ENCODE results near the gene TLE2.
"Not testable (repeated sequence)": the region's sequence is repeated elsewhere in the genome, so short reads cannot be mapped to it uniquely, and the experiment has no call there.

The TLE2 gene

DNA sequence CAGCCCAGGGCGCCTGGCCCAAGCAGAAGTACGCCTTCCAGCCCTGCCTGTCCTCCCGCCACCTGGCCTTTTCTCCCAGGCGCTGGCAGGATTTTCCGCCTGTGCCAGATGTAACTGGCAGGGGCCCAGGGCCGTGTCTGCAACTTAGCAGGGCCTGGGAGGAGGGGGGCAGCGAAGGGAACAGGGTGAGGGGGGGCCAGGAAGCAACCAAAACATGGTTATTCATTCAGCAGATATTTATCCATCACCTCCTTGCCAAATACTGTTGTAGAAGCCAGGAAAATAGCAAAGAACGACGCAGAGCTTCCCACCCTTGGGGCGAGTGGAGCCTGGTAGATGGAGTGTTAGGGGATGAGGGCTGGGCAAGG, 46.1 kb downstream of the TLE2 start:
- DNase-seq (ENCODE audit: low read depth): peak; percentile 84

DNA sequence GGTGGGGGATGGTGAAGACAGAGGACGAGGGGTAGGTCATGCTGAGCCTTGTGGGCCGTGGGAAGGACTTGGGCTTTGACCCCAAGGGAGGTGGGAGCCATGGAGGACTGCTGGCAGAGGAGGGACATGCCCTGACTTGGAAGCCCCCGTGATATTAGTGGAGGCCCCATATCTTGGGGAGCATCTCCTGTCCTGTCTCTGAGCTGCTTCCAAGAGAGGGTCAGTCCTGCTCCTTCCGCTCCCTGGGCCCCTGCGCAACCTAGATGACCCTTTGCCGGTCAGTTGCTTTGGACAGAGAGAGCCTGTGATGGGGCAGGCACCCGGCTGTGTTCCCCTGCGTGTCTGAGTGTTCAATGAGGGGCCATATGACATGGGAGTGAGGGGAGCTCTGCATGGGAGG, 46.5 kb downstream of the TLE2 start:
- DNase-seq (ENCODE audit: low read depth): no peak

- DNase-seq (ENCODE audit: low read depth): no peak
These were observed 47.2 kb downstream of the TLE2 start for GRCh38 chr19:2981898-2982297.

- no peak for DNase-seq (ENCODE audit: low read depth)
These were observed 50.3 kb downstream of the TLE2 start for GRCh38 chr19:2978772-2979171.

- no peak for DNase-seq (ENCODE audit: low read depth)
These were observed 50.8 kb downstream of the TLE2 start for GRCh38 chr19:2978166-2978767.

DNA sequence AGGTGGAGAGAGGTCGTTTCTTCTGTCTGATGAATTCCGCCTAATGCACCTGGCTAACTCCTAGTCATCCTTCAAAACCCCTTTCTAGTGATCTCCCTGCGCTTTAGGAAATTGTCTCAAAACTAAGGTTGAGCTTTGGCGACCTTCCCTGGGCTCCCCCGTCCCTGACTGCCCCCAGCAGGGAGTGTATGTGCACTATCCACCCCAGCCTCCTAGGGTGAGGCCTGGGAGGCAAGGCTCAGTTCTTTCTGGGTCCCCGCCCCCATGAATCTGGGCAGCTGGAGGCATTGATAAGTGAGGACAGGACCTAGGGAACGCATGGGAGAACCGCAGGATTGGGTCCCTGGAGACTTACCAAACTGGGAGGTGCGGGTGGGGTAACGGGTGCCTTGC, 51.3 kb downstream of the TLE2 start:
- no peak for DNase-seq (ENCODE audit: low read depth)

GRCh38 chr19:2977001-2977745, 51.9 kb downstream of the TLE2 start, which contains the start of gene TLE6:
Gene TLE6 (plus strand): TSS chr19:2977564. CDS start chr19:2978234, 670 bp downstream.
- DNase-seq (ENCODE audit: low read depth): peak; percentile 90

GRCh38 chr19:2976609-2977000, 52.5 kb downstream of the TLE2 start:
- no peak for DNase-seq (ENCODE audit: low read depth)

- DNase-seq (ENCODE audit: low read depth): no peak
These were observed 54.6 kb downstream of the TLE2 start for GRCh38 chr19:2974342-2975041.

DNA sequence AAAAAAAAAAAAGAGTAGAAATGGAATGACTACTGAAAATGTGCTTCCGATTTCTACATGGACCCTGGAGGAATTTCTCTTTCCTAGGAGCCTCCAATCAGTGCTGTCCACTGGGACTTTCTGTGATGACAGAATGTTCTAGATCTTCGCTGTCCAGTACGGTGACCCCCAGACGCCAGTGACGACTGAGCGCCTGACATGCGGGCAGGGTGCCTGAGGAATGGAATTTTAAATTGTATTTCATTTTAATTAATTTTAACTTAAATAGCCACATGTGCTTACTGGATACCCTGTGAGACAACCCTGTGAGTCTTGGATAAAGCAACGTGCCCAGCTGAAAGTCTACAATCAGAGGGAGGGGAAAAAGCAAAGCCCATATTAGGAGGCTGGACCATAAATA, 55.9 kb downstream of the TLE2 start:
- no peak for DNase-seq (ENCODE audit: low read depth)

- peak; percentile 63 for DNase-seq (ENCODE audit: low read depth)
These were observed 58.8 kb downstream of the TLE2 start for GRCh38 chr19:2970201-2970835.

DNA sequence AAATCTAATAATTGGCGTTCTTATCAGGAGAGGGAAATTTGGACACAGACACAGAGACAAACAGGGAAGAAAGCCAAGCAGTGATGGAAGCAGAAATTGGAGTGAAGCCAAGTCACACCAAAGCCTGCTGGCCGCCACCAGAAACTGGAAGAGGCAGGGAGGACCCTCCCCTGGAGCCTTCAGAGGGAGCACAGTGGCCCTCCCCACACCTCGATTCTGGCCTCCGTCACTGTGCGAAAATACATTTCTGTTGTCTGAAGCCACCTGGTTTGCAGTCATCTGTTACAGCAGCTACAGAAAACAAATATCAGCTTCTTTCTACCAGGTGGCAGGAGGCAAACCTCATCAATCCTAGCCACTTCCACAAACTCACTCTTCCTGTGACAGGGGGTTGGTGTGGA, 60.0 kb downstream of the TLE2 start:
- no peak for DNase-seq (ENCODE audit: low read depth)

DNA sequence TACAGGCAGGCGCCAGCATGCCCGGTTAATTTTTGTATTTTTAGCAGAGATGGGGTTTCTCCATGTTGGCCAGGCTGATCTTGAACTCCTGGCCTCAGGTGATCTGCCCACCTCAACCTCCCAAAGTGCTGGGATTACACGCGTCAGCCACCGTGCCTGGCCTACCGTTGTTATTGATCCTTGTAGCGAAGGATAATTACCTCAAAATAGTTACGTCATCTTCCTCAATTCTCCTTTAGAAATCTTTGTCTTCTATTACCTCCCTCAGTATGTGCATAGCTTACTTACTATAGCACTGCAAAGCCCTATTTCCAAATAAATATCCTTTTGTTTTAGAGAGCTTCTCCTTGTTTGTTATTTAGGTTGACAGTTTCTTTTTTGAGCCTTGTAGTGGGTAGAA, 61.1 kb downstream of the TLE2 start:
- no peak for DNase-seq (ENCODE audit: low read depth)

DNA sequence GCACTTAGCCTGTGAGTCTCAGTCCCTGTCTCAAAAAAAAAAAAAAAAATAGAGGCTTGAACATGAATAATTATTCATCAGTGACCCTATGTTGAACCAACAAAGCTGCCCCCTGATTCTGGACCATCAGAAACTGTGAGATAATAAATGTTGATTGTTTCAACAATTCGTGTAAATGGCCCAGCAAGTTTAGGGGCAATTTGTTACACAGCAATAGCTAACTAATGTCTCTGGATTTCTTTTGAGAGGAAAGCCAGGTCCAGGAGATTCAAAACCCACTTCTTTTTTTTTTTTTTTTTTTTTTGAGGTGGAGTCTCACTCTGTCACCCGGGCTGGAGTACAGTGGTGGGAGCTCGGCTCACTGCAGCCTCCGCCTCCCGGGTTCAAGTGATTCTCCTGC, 64.2 kb downstream of the TLE2 start:
- DNase-seq (ENCODE audit: low read depth): no peak

DNA sequence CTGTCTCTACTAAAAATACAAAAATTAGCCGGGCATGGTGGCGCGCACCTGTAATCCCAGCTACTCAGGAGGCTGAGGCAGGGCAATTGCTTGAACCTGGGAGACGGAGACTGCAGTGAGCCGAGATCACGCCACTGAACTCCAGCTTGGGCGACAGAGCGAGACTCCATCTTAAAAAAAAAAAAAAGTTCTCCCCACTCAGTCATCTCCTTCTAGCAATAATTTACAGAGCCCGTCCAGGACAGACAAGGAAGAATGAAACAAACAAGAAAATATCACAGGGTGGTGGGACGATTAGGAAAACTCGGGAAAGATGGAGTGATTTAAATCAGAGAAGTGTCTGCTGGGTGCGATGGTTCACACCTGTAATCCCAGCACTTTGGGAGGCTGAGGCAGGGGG, 65.4 kb downstream of the TLE2 start:
- not testable (repeated sequence) for DNase-seq (ENCODE audit: low read depth)

- no peak for DNase-seq (ENCODE audit: low read depth)
These were observed 66.0 kb downstream of the TLE2 start for GRCh38 chr19:2963122-2963521.

- peak; percentile 82 for DNase-seq (ENCODE audit: low read depth)
These were observed 66.9 kb downstream of the TLE2 start for GRCh38 chr19:2962018-2962670.

DNA sequence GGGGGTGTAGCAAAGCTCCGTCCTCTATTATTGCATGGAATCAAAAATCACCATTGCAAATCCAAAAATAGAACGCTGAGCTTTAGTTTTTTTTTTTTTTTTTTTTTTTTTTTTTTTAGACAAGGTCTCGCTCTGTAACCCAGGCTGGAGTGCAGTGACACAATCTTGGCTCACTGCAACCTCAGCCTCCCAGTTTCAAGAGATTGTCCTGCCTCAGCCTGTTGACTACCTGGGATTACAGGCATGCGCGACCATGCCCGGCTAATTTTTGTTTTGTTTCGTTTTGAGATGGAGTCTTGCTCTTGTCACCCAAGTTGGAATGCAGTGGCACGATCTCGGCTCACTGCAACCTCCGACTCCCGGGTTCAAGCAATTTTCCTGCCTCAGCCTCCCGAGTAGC, 69.0 kb downstream of the TLE2 start:
- DNase-seq (ENCODE audit: low read depth): no peak

DNA sequence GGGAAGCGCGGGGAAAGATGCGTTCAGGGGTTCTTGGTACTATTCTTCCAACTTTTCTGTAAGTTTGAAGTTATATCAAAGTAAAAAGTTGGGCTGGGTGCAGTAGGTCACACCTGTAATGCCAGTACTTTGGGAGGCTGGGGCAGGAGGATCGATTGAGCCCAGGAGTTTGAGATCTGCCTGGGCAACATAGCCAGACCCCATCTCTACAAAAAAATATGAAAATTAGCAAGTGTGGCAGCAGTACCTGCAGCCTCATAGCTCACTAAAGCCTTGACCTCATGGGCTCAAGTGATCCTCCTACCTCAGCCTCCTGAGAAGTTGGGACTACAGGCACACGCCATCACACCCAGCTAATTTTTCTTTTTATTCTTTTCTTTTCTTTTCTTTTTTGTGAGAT, 71.9 kb downstream of the TLE2 start:
- DNase-seq (ENCODE audit: low read depth): no peak

DNA sequence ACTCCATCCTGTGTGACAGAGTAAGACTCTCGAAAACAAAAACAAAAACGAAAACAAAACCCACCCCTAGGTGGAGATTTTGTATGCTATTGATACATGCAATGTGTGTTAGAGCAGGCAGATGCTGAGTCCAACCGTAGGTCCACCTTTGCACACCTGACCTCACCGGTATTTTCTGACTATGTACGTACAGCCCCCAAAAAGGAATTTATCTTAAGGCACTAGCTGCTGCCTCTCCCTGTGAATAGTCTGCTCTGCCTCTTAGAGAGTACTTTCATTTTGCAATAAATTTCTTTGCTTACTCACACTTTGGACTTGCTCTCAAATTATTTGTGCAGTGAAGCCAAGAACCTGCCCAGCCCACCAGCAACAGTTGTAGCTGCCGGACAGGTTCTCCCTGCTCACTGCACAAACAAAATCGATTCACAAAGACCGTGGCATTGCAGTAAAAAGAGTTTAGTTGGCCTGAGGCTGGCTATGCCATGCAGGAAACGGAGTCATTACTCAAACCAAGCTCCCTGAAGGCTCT, 76.1 kb downstream of the TLE2 start:
- DNase-seq (ENCODE audit: low read depth): no peak

GRCh38 chr19:2950286-2951124, 78.6 kb downstream of the TLE2 start:
- DNase-seq (ENCODE audit: low read depth): peak; percentile 99
